CD4-positive, alpha-beta T cell treated with Interleukin-6 at 100 ng/mL for 8 hours (primary cell): ENCODE results near the gene TAS2R43.
"Not testable (repeated sequence)": the region's sequence is repeated elsewhere in the genome, so short reads cannot be mapped to it uniquely, and the experiment has no call there.

Experiments
- DNase-seq: peaks from one replicate; pipeline ENCODE4 v3.0.0-alpha.2; 2020; ENCODE audit warnings: mixed read lengths, low spot score

TAS2R43 gene

DNA sequence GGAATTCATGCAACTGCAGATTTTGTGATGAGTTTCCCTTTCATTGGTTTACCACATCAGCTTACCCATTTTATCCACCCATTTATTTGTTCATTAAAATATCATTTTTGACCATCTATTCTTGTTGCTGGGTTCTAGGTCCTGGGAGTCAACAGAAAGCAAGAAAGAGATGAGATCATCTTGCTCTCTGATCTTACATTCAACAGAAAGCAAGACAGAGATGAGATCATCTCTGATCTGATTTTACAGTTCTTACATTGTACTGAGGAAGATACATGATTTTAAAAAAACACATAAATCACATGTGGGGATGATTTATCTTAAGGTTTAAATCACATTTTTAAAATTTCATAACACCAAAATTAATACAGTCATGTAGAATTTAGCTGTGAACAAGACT is 32.3 kb downstream of the TAS2R43 start:
- DNase-seq: no peak

GRCh38 chr12:11059041-11059440 is 33.1 kb downstream of the TAS2R43 start:
- no peak for DNase-seq

DNA sequence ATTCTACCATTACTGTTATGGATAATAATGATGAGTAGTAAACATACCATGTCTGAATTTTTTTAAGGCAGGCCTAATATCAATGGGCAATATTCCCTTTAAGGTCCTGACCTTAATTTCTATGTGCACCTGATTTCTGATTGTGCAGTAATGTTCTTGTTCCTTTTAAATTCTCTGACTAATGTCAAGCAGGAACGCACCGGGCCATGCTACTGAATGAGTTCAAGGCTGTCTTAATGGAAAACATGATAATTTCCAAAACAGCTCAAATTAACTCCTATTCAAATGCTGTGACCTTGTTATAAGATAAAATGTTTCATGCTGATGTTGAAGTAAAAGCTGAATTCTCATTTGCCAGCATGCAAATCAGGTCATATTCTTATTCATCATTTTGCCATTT is 36.8 kb downstream of the TAS2R43 start:
- no peak for DNase-seq

- not testable (repeated sequence) for DNase-seq
Observed at GRCh38 chr12:11049806-11050531, 42.1 kb downstream of the TAS2R43 start.

GRCh38 chr12:11041366-11041765 is 50.7 kb downstream of the TAS2R43 start:
- DNase-seq: not testable (repeated sequence)
